GM19043 (cell line): ENCODE data around the gene GRID1.

ENCODE experiments used
- ATAC-seq: cut with Tn5 transposase; IDR thresholded peaks from one replicate; pipeline ENCODE4 v1.9.1; 2021; ENCODE audit warnings: low read depth; ENCODE audit not compliant: unreplicated experiment

The GRID1 gene

GRCh38 chr10:86160890-86161585 is 205.6 kb downstream of the GRID1 start:
- no peak for ATAC-seq

- ATAC-seq, result no peak
These were observed 206.8 kb downstream of the GRID1 start for GRCh38 chr10:86159797-86160196.

- no peak for ATAC-seq
These were observed 211.3 kb downstream of the GRID1 start for GRCh38 chr10:86155054-86155921.

GRCh38 chr10:86153751-86154150 is 212.8 kb downstream of the GRID1 start:
- no peak for ATAC-seq

- ATAC-seq, result no peak
These were observed 213.7 kb downstream of the GRID1 start for GRCh38 chr10:86152911-86153310.

- ATAC-seq, result no peak
These were observed 214.2 kb downstream of the GRID1 start for GRCh38 chr10:86152354-86152753.

- no peak for ATAC-seq
These were observed 215.0 kb downstream of the GRID1 start for GRCh38 chr10:86151613-86152012.

GRCh38 chr10:86149257-86149656 is 217.3 kb downstream of the GRID1 start:
- ATAC-seq, result no peak

GRCh38 chr10:86148117-86148516 is 218.5 kb downstream of the GRID1 start:
- no peak for ATAC-seq

- ATAC-seq, result no peak
These were observed 222.3 kb downstream of the GRID1 start for GRCh38 chr10:86144301-86144700.

- ATAC-seq, result no peak
These were observed 224.7 kb downstream of the GRID1 start for GRCh38 chr10:86141896-86142295.

GRCh38 chr10:86139066-86139657 is 227.4 kb downstream of the GRID1 start:
- ATAC-seq, result no peak

GRCh38 chr10:86138551-86139065 is 228.0 kb downstream of the GRID1 start:
- no peak for ATAC-seq

GRCh38 chr10:86137561-86137960 is 229.0 kb downstream of the GRID1 start:
- no peak for ATAC-seq

GRCh38 chr10:86136934-86137333 is 229.7 kb downstream of the GRID1 start:
- no peak for ATAC-seq

- no peak for ATAC-seq
These were observed 231.4 kb downstream of the GRID1 start for GRCh38 chr10:86135191-86135590.

GRCh38 chr10:86130737-86131475 is 235.7 kb downstream of the GRID1 start:
- ATAC-seq, result no peak

- ATAC-seq, result no peak
These were observed 236.6 kb downstream of the GRID1 start for GRCh38 chr10:86130041-86130440.

GRCh38 chr10:86128360-86128759 is 238.2 kb downstream of the GRID1 start:
- no peak for ATAC-seq

- ATAC-seq, result no peak
These were observed 239.2 kb downstream of the GRID1 start for GRCh38 chr10:86127274-86127819.
